Stimulated activated naive CD8-positive, alpha-beta T cell treated with anti-CD3 and anti-CD28 coated beads, Interleukin-15, Interleukin-2, amounts not matched to agents 100 ng/mL and 50 ng/mL, for 24 hours (primary cell): ENCODE data around the gene ALG1.
"Not testable (repeated sequence)": the region's sequence is repeated elsewhere in the genome, so short reads cannot be mapped to it uniquely, and the experiment has no call there.

Source experiments
- H3K27ac Mint-ChIP-seq: one replicate; pipeline ENCODE4 v1.8.0; 2021; ENCODE audit warnings: mild to moderate bottlenecking, mixed read lengths
- H3K27me3 Mint-ChIP-seq: one replicate; pipeline ENCODE4 v1.8.0; 2021; ENCODE audit warnings: mixed read lengths
- H3K36me3 Mint-ChIP-seq: one replicate; pipeline ENCODE4 v1.8.0; 2021; ENCODE audit warnings: low read depth, mixed read lengths
- H3K4me1 Mint-ChIP-seq: one replicate; pipeline ENCODE4 v1.8.0; 2021; ENCODE audit warnings: low read depth, mixed read lengths
- H3K4me3 Mint-ChIP-seq: one replicate; pipeline ENCODE4 v1.8.0; 2021; ENCODE audit warnings: mild to moderate bottlenecking, mixed read lengths
- H3K9me3 Mint-ChIP-seq: one replicate; pipeline ENCODE4 v1.8.0; 2021; ENCODE audit warnings: mixed read lengths

The ALG1 gene

DNA sequence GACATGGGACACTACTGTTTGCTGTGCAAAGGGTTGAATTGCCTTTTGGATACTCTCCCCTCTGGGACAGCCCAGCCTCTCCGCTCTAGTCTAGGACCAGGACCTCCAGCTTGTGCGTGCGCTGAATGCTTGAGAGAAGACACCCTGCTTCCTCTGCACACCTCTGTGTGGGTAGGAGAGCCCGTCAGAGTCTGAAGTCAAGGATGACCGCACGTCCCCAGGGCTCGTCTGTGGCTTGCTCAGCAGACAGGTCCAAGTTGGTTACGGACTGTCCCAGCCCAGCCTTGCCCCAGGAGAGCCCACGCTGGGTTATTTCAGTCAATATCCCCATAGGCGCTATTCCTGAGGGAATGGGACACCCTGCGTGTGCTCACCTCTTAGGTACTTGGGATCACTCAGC lies 9.6 kb upstream of the ALG1 start:
- H3K4me3 Mint-ChIP-seq = no peak overlapping the region
- H3K27ac Mint-ChIP-seq = no peak overlapping the region
- no peaks in the 10 kb centered on the region for H3K4me1 Mint-ChIP-seq
- no peaks in the 10 kb centered on the region for H3K36me3 Mint-ChIP-seq
- no peaks in the 10 kb centered on the region for H3K27me3 Mint-ChIP-seq
- no peaks in the 10 kb centered on the region for H3K9me3 Mint-ChIP-seq

DNA sequence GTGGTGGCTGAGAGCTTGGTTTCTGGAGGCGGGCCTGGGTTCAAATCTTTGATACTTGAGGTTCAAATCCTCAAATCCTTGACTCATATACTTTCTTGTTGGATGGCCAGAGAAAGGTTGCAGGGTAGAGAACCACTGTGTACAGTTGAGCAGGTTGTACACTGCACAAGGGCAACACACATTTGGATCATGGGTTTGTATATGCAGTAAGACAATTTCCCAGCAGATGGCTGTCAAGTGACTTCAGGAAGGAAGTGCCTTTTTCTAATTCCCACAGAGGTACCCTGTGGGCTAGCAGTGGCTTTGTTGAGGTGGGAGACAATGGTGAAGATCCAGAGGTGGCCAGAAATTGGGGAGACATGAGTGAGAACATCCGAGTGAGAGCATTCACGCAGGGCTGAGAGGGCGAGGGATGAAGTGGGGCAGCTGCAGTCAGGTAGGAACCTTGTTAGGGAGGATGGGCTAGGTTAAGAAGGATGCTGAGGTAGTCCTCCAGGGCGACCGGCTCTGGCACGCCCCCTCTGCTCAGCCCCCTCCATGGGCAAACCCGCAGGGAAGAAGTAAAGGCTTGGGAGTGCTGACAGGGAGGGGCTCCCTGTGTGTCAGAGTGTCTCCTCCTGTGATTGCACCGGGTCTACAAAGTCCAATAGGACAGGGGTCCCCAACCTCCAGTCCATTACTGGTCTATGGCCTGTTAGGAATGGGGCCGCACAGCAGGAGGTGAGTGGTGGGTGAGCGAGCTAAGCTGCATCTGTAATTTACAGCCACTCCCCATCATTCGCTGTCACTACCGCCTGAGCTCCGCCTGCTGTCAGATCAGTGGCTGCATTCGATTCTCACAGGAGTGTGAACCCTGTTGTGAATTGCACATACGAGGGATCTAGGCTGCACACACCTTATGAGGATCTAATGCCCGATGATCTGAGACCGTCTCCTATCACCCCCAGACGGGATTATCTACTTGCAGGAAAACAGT lies 8.6 kb upstream of the ALG1 start:
- H3K27me3 Mint-ChIP-seq = no peaks in the 10 kb centered on the region
- H3K4me3 Mint-ChIP-seq = no peak overlapping the region
- H3K36me3 Mint-ChIP-seq = no peaks in the 10 kb centered on the region
- H3K4me1 Mint-ChIP-seq = no peaks in the 10 kb centered on the region
- no peaks in the 10 kb centered on the region for H3K9me3 Mint-ChIP-seq
- H3K27ac Mint-ChIP-seq = no peak overlapping the region

- Mint-ChIP-seq H3K27me3 (no peaks in the 10 kb centered on the region), H3K4me3 (no peak overlapping the region), H3K36me3 (no peaks in the 10 kb centered on the region), H3K4me1 (no peaks in the 10 kb centered on the region), H3K9me3 (no peaks in the 10 kb centered on the region), H3K27ac (no peak overlapping the region)
Observed at GRCh38 chr16:5064915-5065314, 6.7 kb upstream of the ALG1 start.

- Mint-ChIP-seq H3K36me3 (no peaks in the 10 kb centered on the region), H3K4me3 (no peak overlapping the region), H3K4me1 (no peaks in the 10 kb centered on the region), H3K27ac (no peak overlapping the region), H3K27me3 (no peaks in the 10 kb centered on the region), H3K9me3 (no peaks in the 10 kb centered on the region)
Observed at GRCh38 chr16:5065326-5065725, 6.3 kb upstream of the ALG1 start.

DNA sequence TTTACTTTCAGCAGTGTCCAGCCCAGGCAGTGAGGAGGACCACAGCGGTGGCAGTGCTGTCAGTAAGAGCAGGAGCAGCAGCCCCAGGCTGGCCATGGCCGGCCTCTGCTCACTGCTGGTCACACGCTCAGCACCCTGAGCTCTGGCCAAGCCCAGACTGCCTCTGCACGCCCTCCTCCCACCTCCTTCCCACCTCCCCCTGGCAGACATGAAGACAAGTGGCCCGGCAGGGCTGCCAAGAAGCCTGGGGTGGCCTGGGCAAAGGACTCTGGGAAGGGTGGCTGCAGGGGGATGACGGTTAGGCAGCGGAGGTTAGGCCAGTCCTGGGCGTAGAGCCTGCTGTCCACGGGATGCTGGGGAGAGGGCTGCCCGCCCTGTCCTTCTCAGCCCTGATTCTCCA lies 5.8 kb upstream of the ALG1 start, which contains the start of gene C16orf89:
C16orf89 (minus strand) TSS at position 144 of the 400 bp plus-strand sequence; CDS start at position 96, 48 bp downstream.
- Mint-ChIP-seq H3K27me3 (no peaks in the 10 kb centered on the region), H3K9me3 (no peaks in the 10 kb centered on the region), H3K4me3 (no peak within 1 kb of the TSS), H3K36me3 (no peaks in the 10 kb centered on the region), H3K4me1 (peaks cover under 1% of the 10 kb centered on the region), H3K27ac (no peak within 1 kb of the TSS)

GRCh38 chr16:5066511-5066910 lies 5.1 kb upstream of the ALG1 start:
- no peaks in the 10 kb centered on the region for H3K36me3 Mint-ChIP-seq
- H3K27me3 Mint-ChIP-seq = no peaks in the 10 kb centered on the region
- H3K4me1 Mint-ChIP-seq = peaks cover 7% of the 10 kb centered on the region
- no peaks in the 10 kb centered on the region for H3K9me3 Mint-ChIP-seq
- H3K4me3 Mint-ChIP-seq = no peak overlapping the region
- H3K27ac Mint-ChIP-seq = no peak overlapping the region

GRCh38 chr16:5069048-5069447 lies 2.6 kb upstream of the ALG1 start:
- Mint-ChIP-seq H3K36me3 (peaks cover 4% of the 10 kb centered on the region), H3K27me3 (no peaks in the 10 kb centered on the region), H3K27ac (no peak overlapping the region), H3K4me3 (no peak overlapping the region), H3K9me3 (no peaks in the 10 kb centered on the region), H3K4me1 (peaks cover 26% of the 10 kb centered on the region)

DNA sequence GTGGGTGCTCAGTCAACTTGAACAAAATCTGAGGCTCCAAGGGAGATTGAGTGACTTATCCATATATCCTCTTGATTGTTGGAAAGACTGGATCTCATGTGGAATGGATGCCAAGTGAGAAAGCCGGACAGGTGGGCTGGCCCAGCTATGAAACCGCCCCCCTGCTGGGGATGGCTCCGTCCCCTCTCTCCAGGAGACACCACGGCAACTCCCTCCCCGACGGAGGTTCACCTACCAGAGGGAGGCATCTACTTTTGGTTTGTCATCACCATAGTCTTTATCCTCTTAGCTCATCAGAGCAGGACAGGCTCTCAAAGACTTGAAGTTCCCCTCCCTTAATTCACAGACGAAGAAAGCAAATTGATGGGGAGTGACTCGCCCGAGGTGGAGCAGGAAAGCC lies 1.8 kb upstream of the ALG1 start:
- no peak overlapping the region for H3K4me3 Mint-ChIP-seq
- H3K27ac Mint-ChIP-seq = no peak overlapping the region
- no peaks in the 10 kb centered on the region for H3K9me3 Mint-ChIP-seq
- peaks cover 32% of the 10 kb centered on the region for H3K4me1 Mint-ChIP-seq
- peaks cover 11% of the 10 kb centered on the region for H3K36me3 Mint-ChIP-seq
- no peaks in the 10 kb centered on the region for H3K27me3 Mint-ChIP-seq

GRCh38 chr16:5070431-5071186 lies 1.0 kb upstream of the ALG1 start:
- no peaks in the 10 kb centered on the region for H3K27me3 Mint-ChIP-seq
- peaks cover 32% of the 10 kb centered on the region for H3K4me1 Mint-ChIP-seq
- H3K9me3 Mint-ChIP-seq = no peaks in the 10 kb centered on the region
- peak overlapping the region; percentile 96 for H3K4me3 Mint-ChIP-seq
- peaks cover 16% of the 10 kb centered on the region for H3K36me3 Mint-ChIP-seq
- peak overlapping the region; percentile 95 for H3K27ac Mint-ChIP-seq

GRCh38 chr16:5071341-5071680 lies 332 bp upstream of the ALG1 start:
- H3K27ac Mint-ChIP-seq = peak overlapping the region; percentile 95
- peaks cover 22% of the 10 kb centered on the region for H3K36me3 Mint-ChIP-seq
- H3K4me3 Mint-ChIP-seq = peak overlapping the region; percentile 96
- no peaks in the 10 kb centered on the region for H3K27me3 Mint-ChIP-seq
- H3K9me3 Mint-ChIP-seq = no peaks in the 10 kb centered on the region
- peaks cover 32% of the 10 kb centered on the region for H3K4me1 Mint-ChIP-seq

GRCh38 chr16:5072334-5073278 lies 963 bp downstream of the ALG1 start:
- peaks cover 32% of the 10 kb centered on the region for H3K4me1 Mint-ChIP-seq
- H3K27me3 Mint-ChIP-seq = no peaks in the 10 kb centered on the region
- H3K27ac Mint-ChIP-seq = peak overlapping the region; percentile 95
- H3K9me3 Mint-ChIP-seq = no peaks in the 10 kb centered on the region
- peaks cover 24% of the 10 kb centered on the region for H3K36me3 Mint-ChIP-seq
- peak overlapping the region; percentile 96 for H3K4me3 Mint-ChIP-seq

- peaks cover 24% of the 10 kb centered on the region for H3K36me3 Mint-ChIP-seq
- peak overlapping the region; percentile 81 for H3K27ac Mint-ChIP-seq
- no peaks in the 10 kb centered on the region for H3K9me3 Mint-ChIP-seq
- no peaks in the 10 kb centered on the region for H3K27me3 Mint-ChIP-seq
- H3K4me3 Mint-ChIP-seq = peak overlapping the region; percentile 96
- H3K4me1 Mint-ChIP-seq = peaks cover 32% of the 10 kb centered on the region
Observed at GRCh38 chr16:5073279-5073629, 1.6 kb downstream of the ALG1 start.

DNA sequence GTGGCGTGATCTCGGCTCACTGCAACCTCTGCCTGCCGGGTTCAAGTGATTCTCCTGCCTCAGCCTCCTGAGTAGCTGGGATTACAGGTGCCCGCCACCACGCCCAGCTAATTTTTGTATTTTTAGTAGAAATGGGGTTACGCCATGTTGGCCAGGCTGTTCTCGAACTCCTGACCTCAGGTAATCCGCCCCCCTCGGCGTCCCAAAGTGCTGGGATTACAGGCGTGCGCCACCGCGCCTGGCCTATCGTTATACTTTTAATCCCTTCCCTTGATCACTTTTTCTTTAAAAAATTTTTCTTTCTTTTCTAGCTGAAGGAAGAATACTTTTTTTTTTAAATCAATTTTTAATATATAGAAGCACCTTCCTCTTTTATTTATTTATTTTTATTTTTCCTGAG lies 2.1 kb downstream of the ALG1 start:
- H3K4me1 Mint-ChIP-seq = peaks cover 32% of the 10 kb centered on the region
- H3K27ac Mint-ChIP-seq, H3K27me3 Mint-ChIP-seq, H3K9me3 Mint-ChIP-seq, H3K4me3 Mint-ChIP-seq: not testable (repeated sequence)
- peaks cover 24% of the 10 kb centered on the region for H3K36me3 Mint-ChIP-seq

- H3K9me3 Mint-ChIP-seq = no peaks in the 10 kb centered on the region
- H3K4me3 Mint-ChIP-seq = no peak overlapping the region
- H3K4me1 Mint-ChIP-seq = peaks cover 32% of the 10 kb centered on the region
- H3K27me3 Mint-ChIP-seq = no peaks in the 10 kb centered on the region
- H3K36me3 Mint-ChIP-seq = peaks cover 28% of the 10 kb centered on the region
- no peak overlapping the region for H3K27ac Mint-ChIP-seq
Observed at GRCh38 chr16:5075637-5076036, 4.0 kb downstream of the ALG1 start.
